Activated T-cell treated with anti-CD3 and anti-CD28 coated beads, Interleukin-2, amount 50 U/mL, for 72 hours (primary cell): ENCODE measurements around the gene FZR1. TPM values are rescaled to one million over a fixed set of nuclear protein-coding genes. Genes with fewer than 3 reads are reported as not detected.

ENCODE experiments used
- ATAC-seq, 2 donors: fragments of 150-1000 bp; cut with Tn5 transposase; replicated peaks in 1 of 2; 2 replicates each; pipeline ENCODE4 v1.10.0; 2021; ENCODE audit warnings: moderate library complexity in 2 of 2, mild to moderate bottlenecking in 1 of 2
- DNase-seq, 2 donors: peaks; one replicate each; pipeline ENCODE4 v3.0.0; 2021 to 2022; ENCODE audit warnings: mixed read lengths in 1 of 2
- H3K27ac Mint-ChIP-seq: one replicate; pipeline ENCODE4 v1.8.0; 2022; ENCODE audit warnings: mild to moderate bottlenecking, moderate library complexity, mixed read lengths
- H3K27me3 Mint-ChIP-seq: one replicate; pipeline ENCODE4 v1.8.0; 2022; ENCODE audit warnings: low read depth, mixed read lengths
- H3K36me3 Mint-ChIP-seq, 2 donors: one replicate each; pipeline ENCODE4 v1.8.0; 2022; ENCODE audit warnings: mixed read lengths in 2 of 2, mild to moderate bottlenecking in 1 of 2; ENCODE audit not compliant: insufficient read depth in 2 of 2
- H3K4me1 Mint-ChIP-seq: one replicate; pipeline ENCODE4 v1.8.0; 2022; ENCODE audit warnings: low read depth, mixed read lengths
- H3K4me3 Mint-ChIP-seq, 2 donors: one replicate each; pipeline ENCODE4 v1.8.0; 2022; ENCODE audit warnings: mild to moderate bottlenecking in 2 of 2, mixed read lengths in 2 of 2, moderate library complexity in 2 of 2
- H3K9me3 Mint-ChIP-seq, 2 donors: one replicate each; pipeline ENCODE4 v1.8.0; 2022; ENCODE audit warnings: mixed read lengths in 2 of 2
- total RNA-seq, 2 donors: library from RNA; stranded (reverse); gene quantifications; one replicate each; pipeline ENCODE4 v1.2.3, GENCODE V29; 2022

FZR1 gene
- total RNA-seq, 2 donors from 2014 or later: 66.2 to 85.9 TPM

DNA sequence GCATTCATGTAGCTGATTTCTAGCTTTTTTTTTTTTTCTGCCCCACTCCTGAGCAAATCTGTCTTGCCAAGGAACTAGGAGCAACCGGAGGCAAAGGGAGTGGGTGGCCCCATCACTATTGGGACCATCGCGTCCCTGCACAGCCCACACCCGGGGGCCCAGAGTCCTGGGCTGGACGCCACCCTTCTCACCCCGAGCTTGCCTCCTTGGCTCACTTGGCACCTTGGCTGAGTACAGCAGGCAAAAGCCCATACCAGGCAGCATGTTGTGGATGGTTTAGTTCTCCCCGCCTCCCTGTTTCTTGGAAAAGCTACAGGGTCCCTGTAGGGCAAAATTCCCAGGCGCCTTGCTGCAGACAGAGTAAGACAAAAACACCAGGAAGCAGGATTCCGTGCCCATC lies 39.5 kb upstream of the FZR1 start:
- no peak overlapping the region for H3K27ac Mint-ChIP-seq
- H3K4me1 Mint-ChIP-seq: no peaks in the 10 kb centered on the region
- DNase-seq (no peak), ATAC-seq (no peak)
- no peaks in the 10 kb centered on the region for H3K36me3 Mint-ChIP-seq
- no peak overlapping the region for H3K4me3 Mint-ChIP-seq
- no peaks in the 10 kb centered on the region for H3K27me3 Mint-ChIP-seq
- H3K9me3 Mint-ChIP-seq: peaks cover 0 to 2% of the 10 kb centered on the region in 2 donors

DNA sequence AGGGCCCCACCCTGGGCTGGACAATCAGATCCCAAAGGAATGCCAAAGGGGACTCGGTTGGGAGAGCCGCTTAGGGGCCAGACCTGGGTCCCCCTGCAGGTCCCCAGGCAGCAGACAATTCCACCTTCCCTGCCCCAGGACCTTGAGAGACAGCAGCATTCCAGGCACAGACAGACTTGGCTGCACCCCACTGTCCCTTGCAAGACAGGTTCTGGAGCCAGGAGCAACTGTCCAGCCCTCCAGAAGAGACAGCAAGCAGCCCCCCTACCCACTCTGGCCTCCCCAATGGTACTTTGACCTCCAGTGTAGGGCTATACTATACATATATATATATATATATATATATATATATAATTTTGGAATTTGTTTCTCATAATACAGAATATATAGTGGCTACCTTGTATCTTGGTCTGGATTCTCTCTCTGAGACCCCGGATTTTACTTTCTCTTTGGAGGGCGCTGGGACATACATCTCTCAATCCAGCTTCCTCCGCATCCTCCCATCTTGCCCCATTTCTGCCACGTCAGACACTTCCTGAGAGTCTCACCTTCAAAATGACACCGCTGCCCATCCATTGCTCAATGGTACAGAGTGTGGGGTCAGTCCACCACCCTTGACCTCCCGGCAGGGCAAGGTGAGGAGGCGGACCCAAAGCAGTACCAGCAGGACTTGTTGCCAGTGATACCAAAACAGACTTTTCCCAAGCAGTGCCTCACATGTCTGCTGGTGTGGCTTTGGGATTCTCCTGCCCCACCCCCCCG lies 38.5 kb upstream of the FZR1 start:
- H3K4me1 Mint-ChIP-seq: no peaks in the 10 kb centered on the region
- no peak overlapping the region for H3K4me3 Mint-ChIP-seq
- H3K36me3 Mint-ChIP-seq: no peaks in the 10 kb centered on the region
- no peak for ATAC-seq
- H3K27me3 Mint-ChIP-seq: no peaks in the 10 kb centered on the region
- no peak overlapping the region for H3K27ac Mint-ChIP-seq
- peaks cover 0 to 2% of the 10 kb centered on the region in 2 donors for H3K9me3 Mint-ChIP-seq
- no peak for DNase-seq

DNA sequence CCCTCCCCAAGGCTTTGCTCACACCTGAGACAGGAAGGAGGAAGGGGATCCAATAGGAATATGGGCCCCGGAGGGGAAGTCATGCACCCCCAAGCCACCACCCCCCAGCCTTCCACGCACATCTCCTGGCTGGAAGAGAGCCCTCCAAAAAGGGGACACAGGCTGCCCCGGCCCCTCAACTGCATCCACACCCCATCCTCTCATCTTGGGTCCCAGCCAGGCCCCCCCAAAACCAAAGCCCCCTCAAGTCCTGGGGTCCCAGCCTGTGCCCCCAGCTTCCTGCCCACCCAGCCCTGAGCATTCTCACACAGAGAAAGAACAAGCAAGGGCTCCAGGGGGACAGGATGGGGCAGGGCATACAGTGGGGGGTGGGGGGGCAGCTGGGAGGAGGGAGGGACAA lies 37.9 kb upstream of the FZR1 start:
- Mint-ChIP-seq H3K27ac (no peak overlapping the region), H3K4me1 (no peaks in the 10 kb centered on the region), H3K4me3 (no peak overlapping the region), H3K27me3 (no peaks in the 10 kb centered on the region), H3K9me3 (peaks cover 0 to 2% of the 10 kb centered on the region in 2 donors), H3K36me3 (no peaks in the 10 kb centered on the region)
- DNase-seq: no peak
- no peak for ATAC-seq

DNA sequence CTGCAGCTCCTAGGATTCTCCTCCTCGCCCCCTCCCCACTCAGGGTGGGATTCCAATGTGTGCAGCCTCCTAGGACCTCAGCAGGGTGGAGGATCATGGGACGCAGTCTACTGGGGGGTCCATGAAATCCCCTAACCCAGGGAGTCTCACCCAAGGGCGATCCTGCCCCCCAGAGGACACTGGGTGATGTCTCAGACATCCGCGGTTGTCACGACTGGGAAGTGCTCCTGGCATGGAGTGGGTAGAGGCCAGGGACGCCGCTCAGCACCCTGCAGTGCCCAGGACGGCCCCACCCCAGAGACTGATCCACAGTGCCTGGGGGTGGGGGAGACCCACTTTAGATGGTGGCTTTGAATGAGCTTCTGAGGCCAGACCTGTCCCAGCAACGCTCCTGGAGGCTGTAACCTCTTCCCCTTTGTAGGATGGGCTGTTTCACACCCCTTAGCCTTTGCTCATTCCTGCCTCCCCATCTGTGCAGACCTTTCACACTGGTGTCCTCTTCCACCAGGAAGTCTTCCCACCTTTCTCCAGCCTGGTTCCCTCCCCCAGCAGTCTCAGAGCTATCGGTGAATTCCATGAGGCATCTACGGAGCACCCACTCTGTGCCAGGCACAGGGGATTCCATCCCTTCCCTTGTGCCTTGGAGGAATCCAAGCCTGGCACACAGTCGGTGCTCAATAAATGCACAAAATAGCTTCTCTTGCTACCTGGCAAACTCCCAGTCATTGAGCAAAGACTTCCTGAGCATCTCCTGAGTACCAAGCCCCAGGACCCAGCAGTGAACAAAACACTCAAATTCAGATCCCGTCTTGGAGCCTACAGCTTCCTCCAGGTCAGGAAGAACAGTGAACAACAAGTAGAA lies 36.2 kb upstream of the FZR1 start:
- ATAC-seq: peak in 1 of 2 donors; percentile 16

DNA sequence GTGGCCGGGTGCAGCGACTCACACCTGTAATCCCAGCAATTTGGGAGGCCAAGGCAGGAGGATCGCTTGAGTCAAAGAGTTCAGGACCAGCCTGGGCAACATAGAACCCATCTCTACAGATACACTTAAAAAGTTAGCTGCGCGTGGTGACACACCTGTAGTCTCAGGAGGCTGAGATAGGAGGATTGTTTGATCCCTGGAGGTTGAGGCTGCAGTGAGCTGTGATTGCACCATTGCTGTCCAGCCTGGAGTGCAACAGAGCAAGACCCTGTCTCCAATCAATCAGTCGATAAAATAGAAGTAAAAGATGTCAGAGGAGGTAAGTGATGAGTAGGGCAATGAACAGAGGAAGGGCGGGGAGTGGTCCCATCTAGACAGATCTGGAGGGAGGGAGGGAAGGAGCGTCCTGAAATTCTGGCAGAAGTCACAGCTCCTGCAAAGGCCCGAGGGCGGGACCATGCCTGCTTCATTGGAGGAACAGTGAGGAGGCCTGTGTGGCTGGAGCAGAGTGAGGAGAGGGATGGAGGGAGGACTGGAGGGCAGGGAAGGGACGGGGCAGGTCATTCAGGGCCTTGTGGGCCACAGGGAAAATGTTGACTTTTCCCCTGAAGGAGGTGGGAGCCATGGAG lies 35.5 kb upstream of the FZR1 start:
- H3K4me3 Mint-ChIP-seq: no peak overlapping the region
- no peaks in the 10 kb centered on the region for H3K4me1 Mint-ChIP-seq
- no peak for DNase-seq
- no peaks in the 10 kb centered on the region for H3K27me3 Mint-ChIP-seq
- peaks cover 0 to 2% of the 10 kb centered on the region in 2 donors for H3K9me3 Mint-ChIP-seq
- ATAC-seq: peak in 1 of 2 donors; percentile 14
- no peak overlapping the region for H3K27ac Mint-ChIP-seq
- H3K36me3 Mint-ChIP-seq: no peaks in the 10 kb centered on the region

More for the DNA sequence above, 36.2 kb upstream of the FZR1 start:
- Mint-ChIP-seq H3K36me3 (no peaks in the 10 kb centered on the region), H3K4me3 (no peak overlapping the region), H3K4me1 (no peaks in the 10 kb centered on the region), H3K27ac (no peak overlapping the region), H3K9me3 (peaks cover 0 to 2% of the 10 kb centered on the region in 2 donors), H3K27me3 (no peaks in the 10 kb centered on the region)
- DNase-seq: no peak

DNA sequence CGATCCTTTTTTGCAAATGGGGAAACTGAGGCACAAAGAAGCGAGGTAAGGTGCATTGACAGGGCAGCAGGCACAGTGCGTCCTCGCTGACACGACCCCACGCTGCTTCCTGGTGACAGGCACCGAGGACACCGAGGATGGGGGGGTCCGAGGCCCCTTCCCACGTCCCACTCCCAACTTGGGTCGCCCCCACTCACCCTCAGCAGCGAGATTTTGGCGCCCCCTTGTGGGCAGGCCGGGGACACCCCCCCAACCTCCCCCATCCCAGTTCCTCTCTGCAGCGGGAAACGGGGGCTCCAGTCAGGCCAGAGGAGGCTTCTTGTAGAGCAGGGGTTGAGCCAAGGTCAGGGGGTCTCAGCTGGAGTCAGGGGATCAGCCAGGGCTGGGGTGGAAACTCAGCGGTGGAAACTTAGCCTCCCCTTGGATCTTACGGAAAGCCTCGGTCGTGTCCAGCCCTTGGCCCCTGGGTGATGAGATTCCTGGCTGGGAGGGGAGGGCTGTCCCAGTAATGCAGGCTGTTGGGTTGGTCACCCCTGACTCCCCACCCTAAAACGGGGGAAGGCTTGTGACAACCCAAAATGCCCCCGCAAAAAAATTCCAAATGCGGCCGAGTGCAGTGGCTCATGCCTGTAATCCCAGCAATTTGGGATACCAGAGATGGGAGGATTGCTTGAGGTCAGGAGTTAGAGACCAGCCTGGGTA lies 34.0 kb upstream of the FZR1 start:
- ATAC-seq: peak; percentile 46 to 52
- no peaks in the 10 kb centered on the region for H3K36me3 Mint-ChIP-seq
- H3K4me1 Mint-ChIP-seq: no peaks in the 10 kb centered on the region
- peaks cover 0 to 2% of the 10 kb centered on the region in 2 donors for H3K9me3 Mint-ChIP-seq
- H3K27me3 Mint-ChIP-seq: no peaks in the 10 kb centered on the region
- H3K27ac Mint-ChIP-seq: no peak overlapping the region
- H3K4me3 Mint-ChIP-seq: no peak overlapping the region
- peak; percentile 36 to 59 for DNase-seq

DNA sequence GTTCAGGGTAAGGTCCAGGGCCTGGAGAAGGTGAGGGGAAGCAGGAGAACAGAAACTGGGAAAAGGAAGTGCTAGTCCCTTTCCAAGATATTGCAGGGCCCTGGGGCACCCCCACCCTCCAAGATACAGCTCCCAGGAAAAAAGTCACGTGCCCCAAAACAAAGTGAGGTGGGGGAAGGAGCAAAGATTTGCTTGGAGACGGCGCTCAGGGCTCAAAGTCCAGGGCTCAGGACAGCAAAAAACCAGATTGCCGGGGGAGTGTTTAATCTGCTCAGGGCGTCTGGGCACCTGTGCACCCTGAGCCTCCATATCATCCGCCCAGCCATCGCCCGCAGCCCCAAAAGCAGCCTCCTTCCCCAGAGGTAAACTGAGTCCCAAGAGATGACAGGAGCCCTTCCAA lies 32.1 kb upstream of the FZR1 start:
- Mint-ChIP-seq H3K4me1 (peaks cover 8% of the 10 kb centered on the region), H3K27ac (no peak overlapping the region), H3K4me3 (no peak overlapping the region), H3K27me3 (peaks cover 5% of the 10 kb centered on the region), H3K36me3 (no peaks in the 10 kb centered on the region), H3K9me3 (no peaks in the 10 kb centered on the region)
- ATAC-seq: no peak
- no peak for DNase-seq

DNA sequence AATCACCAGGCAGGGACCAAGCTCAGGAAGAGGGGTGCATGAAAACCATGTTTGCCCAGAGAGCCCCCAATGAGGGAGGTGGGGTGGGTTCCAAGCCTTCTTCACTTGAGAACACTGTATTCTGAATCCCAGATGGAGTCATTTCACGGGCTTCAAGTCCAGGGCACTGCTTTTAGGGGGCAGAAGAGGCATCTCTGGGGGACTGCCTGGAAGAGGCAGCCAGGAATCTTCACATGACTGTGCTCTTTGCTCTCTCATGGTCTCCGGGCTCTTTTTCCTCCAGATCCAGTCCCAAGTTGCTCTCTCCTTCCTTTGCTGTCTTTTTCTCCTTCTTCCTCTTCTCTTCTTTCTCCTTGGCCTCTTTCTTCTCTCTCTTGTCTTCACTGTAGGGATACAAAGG lies 31.5 kb upstream of the FZR1 start:
- no peak overlapping the region for H3K27ac Mint-ChIP-seq
- no peak for ATAC-seq
- H3K4me3 Mint-ChIP-seq: no peak overlapping the region
- peaks cover 8% of the 10 kb centered on the region for H3K4me1 Mint-ChIP-seq
- H3K27me3 Mint-ChIP-seq: peaks cover 5% of the 10 kb centered on the region
- no peaks in the 10 kb centered on the region for H3K9me3 Mint-ChIP-seq
- H3K36me3 Mint-ChIP-seq: no peaks in the 10 kb centered on the region
- no peak for DNase-seq

GRCh38 chr19:3475449-3475848 lies 30.7 kb upstream of the FZR1 start:
- H3K27ac Mint-ChIP-seq: no peak overlapping the region
- no peaks in the 10 kb centered on the region for H3K36me3 Mint-ChIP-seq

DNA sequence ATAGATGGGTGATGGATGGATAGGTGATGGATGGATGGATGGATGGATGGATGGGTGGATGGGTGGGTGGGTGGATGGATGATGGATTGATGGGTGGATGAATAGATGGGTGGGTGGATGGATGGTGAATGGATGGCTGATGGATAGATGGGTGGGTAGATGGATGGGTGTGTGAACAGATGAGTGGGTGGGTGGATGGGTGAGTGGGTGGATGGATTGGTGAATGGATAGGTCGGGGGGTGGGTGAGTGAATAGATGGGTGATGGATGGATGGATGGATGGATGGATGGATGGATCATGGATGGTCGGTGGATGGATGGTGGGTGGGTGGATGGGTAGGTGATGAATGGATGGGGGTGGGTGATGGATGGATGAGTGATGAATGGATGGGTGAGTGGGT lies 29.3 kb upstream of the FZR1 start:
- Mint-ChIP-seq H3K27ac (no peak overlapping the region), H3K4me1 (peaks cover 8% of the 10 kb centered on the region), H3K4me3 (no peak overlapping the region), H3K27me3 (peaks cover 5% of the 10 kb centered on the region), H3K9me3 (no peaks in the 10 kb centered on the region), H3K36me3 (no peaks in the 10 kb centered on the region)
- ATAC-seq: no peak
- no peak for DNase-seq

More at GRCh38 chr19:3475449-3475848, 30.7 kb upstream of the FZR1 start:
- Mint-ChIP-seq H3K4me3 (no peak overlapping the region), H3K9me3 (no peaks in the 10 kb centered on the region), H3K27me3 (peaks cover 5% of the 10 kb centered on the region), H3K4me1 (peaks cover 8% of the 10 kb centered on the region)
- ATAC-seq (no peak), DNase-seq (no peak)

- no peak overlapping the region for H3K4me3 Mint-ChIP-seq
- H3K36me3 Mint-ChIP-seq: no peaks in the 10 kb centered on the region
- DNase-seq (no peak), ATAC-seq (no peak)
- no peaks in the 10 kb centered on the region for H3K9me3 Mint-ChIP-seq
- peaks cover 5% of the 10 kb centered on the region for H3K27me3 Mint-ChIP-seq
- H3K27ac Mint-ChIP-seq: no peak overlapping the region
- peaks cover 8% of the 10 kb centered on the region for H3K4me1 Mint-ChIP-seq
Measured at GRCh38 chr19:3477506-3477905, 28.6 kb upstream of the FZR1 start.

- H3K4me3 Mint-ChIP-seq: peak overlapping the region in 1 of 2 donors; percentile 52
- no peak for ATAC-seq
- DNase-seq: no peak
- no peaks in the 10 kb centered on the region for H3K9me3 Mint-ChIP-seq
- no peak overlapping the region for H3K27ac Mint-ChIP-seq
- peaks cover 8% of the 10 kb centered on the region for H3K4me1 Mint-ChIP-seq
- H3K36me3 Mint-ChIP-seq: no peaks in the 10 kb centered on the region
- peaks cover 5% of the 10 kb centered on the region for H3K27me3 Mint-ChIP-seq
Measured at GRCh38 chr19:3477951-3478350, 28.2 kb upstream of the FZR1 start.
